ENCODE data around the gene BABAM2. TPM values are rescaled to one million over a fixed set of nuclear protein-coding genes. Genes with fewer than 3 reads are reported as not detected.

BABAM2 gene
- total RNA-seq, 4 donors from 2014 or later: 35.0 to 70.5 (median 51.5) TPM

DNA sequence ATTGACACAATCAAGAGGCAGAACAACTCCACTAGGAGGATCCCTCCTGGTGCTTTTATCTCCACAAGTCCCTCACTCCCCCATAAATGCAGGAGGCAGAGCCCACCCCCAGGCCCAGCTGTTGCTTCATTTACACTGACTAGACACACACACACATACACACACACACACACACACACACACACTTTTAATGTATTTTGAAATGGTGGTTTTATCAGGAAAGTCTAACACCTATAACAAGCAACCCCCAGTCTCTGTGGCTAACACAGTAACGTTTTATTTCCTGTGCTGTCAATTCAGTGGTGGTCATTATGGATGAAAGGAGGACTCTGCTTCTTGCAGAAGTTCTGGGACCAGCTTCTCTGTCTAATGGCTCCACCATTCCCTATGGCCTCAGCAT, 376.8 kb downstream of the BABAM2 start:
- no peaks in the 10 kb centered on the region for H3K9me3 ChIP-seq
- H3K36me3 ChIP-seq: no peaks in the 10 kb centered on the region
- no peak for TF ChIP-seq POLR2A (IDR thresholded peaks at IDR 0.05)
- TF ChIP-seq, protein P1, sequence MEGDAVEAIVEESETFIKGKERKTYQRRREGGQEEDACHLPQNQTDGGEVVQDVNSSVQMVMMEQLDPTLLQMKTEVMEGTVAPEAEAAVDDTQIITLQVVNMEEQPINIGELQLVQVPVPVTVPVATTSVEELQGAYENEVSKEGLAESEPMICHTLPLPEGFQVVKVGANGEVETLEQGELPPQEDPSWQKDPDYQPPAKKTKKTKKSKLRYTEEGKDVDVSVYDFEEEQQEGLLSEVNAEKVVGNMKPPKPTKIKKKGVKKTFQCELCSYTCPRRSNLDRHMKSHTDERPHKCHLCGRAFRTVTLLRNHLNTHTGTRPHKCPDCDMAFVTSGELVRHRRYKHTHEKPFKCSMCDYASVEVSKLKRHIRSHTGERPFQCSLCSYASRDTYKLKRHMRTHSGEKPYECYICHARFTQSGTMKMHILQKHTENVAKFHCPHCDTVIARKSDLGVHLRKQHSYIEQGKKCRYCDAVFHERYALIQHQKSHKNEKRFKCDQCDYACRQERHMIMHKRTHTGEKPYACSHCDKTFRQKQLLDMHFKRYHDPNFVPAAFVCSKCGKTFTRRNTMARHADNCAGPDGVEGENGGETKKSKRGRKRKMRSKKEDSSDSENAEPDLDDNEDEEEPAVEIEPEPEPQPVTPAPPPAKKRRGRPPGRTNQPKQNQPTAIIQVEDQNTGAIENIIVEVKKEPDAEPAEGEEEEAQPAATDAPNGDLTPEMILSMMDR (IDR thresholded peaks at IDR 0.05): no peak
- peaks cover 0 to 28% (median 2%) of the 10 kb centered on the region in 4 donors for H3K4me1 ChIP-seq
- H3K27ac ChIP-seq: no peak overlapping the region
- no peaks in the 10 kb centered on the region for H3K27me3 ChIP-seq
- no peak for DNase-seq
- no peak overlapping the region for H3K4me3 ChIP-seq

DNA sequence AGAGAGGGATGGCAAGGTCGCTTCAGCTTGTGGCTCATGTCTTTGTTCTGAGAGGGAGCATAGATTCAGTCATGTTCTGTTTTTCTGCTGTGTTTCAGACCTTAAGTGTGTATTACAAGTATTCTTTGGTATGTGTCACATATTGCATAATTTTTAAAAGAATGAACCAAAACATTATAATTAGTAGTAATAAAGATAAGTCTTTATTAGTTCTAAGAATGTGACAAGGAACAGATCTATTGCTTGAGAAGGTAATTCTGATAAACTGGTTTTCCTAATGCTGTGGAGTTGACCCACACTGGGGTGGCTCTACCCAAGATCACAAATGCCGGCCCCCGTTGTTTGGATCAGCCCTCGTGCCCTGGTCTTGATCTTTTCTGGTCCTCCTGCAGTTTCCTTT, 377.9 kb downstream of the BABAM2 start:
- no peaks in the 10 kb centered on the region for H3K27me3 ChIP-seq
- H3K9me3 ChIP-seq: no peaks in the 10 kb centered on the region
- no peak for DNase-seq
- peak overlapping the region in 3 of 4 donors; percentile 48 to 82 (median 74) for H3K27ac ChIP-seq
- H3K36me3 ChIP-seq: no peaks in the 10 kb centered on the region
- TF ChIP-seq POLR2A (IDR thresholded peaks at IDR 0.05): peak in 1 of 2 donors; percentile 20
- TF ChIP-seq, protein P1 (IDR thresholded peaks at IDR 0.05): no peak
- H3K4me3 ChIP-seq: no peak overlapping the region
- peaks cover 0 to 28% (median 2%) of the 10 kb centered on the region in 4 donors for H3K4me1 ChIP-seq

DNA sequence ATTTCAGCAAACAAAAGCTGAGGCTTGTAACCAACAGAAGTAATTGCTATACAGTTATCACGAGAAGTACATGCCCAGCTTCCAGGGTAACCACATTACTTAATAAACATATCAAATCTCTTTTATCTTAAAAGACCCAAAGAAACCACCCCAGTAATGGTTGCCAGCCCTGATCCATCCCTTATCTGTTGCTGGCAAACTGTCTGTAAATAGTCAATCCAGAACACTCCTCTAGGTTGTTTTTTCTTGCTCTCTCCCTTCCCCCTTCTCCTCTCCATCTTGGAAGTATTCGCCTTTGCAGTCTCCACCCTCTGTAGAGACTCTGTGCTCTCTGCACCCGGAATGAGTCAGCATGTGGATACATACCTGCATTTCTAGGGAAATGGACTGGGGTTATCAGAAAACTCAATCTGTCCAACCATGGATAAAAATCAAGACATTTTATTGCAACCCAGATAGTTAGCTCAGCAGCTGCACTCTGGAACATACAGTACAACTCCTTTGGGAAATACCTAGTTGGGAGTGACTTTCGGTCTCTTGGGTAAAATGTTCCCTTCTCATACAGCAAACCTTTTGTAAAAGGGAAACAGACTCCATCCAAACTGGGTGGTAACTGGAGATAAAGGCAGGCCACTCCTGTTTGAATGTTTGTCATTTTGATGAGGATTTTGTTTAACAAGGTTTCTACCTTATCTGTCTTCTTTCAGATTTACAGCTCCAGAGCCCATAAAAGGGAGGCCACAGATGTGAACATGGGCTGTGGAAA, 378.7 kb downstream of the BABAM2 start:
- H3K27ac ChIP-seq: peak overlapping the region in 3 of 4 donors; percentile 48 to 82 (median 74)
- H3K4me1 ChIP-seq: peaks cover 0 to 31% (median 2%) of the 10 kb centered on the region in 4 donors

DNA sequence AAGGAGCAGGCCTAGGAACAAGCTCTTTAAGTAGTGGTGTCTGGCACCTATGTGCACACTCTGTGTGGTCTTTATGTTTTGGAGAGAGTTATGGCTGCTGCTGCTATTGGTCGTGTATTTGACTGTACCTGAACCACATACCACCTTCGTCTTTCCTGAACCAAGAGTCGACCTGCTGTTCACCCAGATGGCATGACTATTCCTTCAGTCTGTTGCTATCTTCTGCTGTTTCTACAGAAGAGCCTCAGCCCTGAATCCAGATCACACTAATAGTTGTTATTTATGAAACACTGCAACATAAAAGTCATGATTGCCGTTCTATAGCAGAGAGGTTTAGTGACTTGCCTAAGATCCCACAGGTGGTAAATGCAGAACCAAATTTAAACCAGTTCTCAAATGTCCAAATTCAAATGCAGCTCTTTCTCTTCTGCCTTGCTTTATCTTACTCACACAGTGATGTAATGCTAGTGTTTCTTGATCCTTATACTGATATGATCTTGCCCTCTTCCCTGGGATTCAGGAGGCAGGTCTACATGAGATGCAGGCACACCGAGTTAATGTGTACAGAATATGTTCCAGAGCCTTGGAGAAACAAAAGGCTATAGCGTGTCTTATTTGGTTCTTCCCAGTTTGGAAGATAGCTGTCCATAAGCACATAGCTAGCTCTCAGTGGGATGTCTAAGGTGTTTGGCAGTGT, 380.1 kb downstream of the BABAM2 start:
- Histone ChIP-seq H3K4me3 (no peak overlapping the region), H3K9me3 (no peaks in the 10 kb centered on the region), H3K27me3 (no peaks in the 10 kb centered on the region), H3K36me3 (no peaks in the 10 kb centered on the region), H3K27ac (peak overlapping the region in 3 of 4 donors; percentile 6 to 82 (median 74)), H3K4me1 (peaks cover 0 to 45% (median 6%) of the 10 kb centered on the region in 4 donors)
- TF ChIP-seq, protein P1 (IDR thresholded peaks at IDR 0.05): no peak
- TF ChIP-seq POLR2A (IDR thresholded peaks at IDR 0.05): no peak
- DNase-seq: no peak

More for the DNA sequence above, 378.7 kb downstream of the BABAM2 start:
- Histone ChIP-seq H3K4me3 (no peak overlapping the region), H3K9me3 (no peaks in the 10 kb centered on the region), H3K27me3 (no peaks in the 10 kb centered on the region), H3K36me3 (no peaks in the 10 kb centered on the region)
- peak in 1 of 3 donors; percentile 78 for DNase-seq
- no peak for TF ChIP-seq POLR2A (IDR thresholded peaks at IDR 0.05)
- TF ChIP-seq, protein P1 (IDR thresholded peaks at IDR 0.05): peak in 1 of 6 experiments; percentile 13

DNA sequence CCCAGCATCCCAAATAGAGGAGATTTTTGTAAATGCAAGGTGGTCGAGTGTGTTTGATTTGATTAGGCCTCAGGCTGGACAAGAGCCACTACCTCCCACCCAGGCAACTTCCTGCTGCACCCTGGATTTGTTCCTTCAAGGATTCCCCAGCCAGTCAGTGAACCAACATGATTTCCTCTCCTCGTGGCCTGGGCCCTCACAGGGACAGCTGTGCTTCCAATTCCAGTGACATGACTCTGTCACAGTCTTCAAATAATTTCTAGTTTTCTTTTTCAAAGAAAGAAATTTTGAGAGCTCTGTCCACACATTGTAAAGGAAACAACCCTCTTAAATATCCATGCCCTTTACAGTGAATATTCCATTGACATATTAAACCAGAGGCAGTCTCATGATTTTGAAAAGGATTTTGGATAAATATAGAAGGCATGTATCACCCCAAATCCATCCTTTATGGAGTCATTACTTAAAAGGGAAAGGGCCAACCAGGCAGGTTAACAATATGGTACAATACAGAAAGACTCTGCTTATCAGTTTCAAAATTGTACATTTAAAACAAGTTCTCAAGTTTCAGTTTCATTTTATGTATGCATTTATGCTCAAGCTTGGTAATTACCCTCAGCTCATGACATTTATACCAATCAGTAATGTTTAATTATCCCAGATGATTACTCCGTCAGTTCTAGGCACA, 380.8 kb downstream of the BABAM2 start:
- Histone ChIP-seq H3K9me3 (no peaks in the 10 kb centered on the region), H3K4me1 (peaks cover 0 to 46% (median 6%) of the 10 kb centered on the region in 4 donors), H3K4me3 (no peak overlapping the region), H3K36me3 (no peaks in the 10 kb centered on the region), H3K27ac (peak overlapping the region in 2 of 4 donors; percentile 74 to 82), H3K27me3 (no peaks in the 10 kb centered on the region)
- DNase-seq: no peak
- TF ChIP-seq POLR2A (IDR thresholded peaks at IDR 0.05): no peak
- TF ChIP-seq, protein P1 (IDR thresholded peaks at IDR 0.05): no peak

All from Peyer's patch (tissue), 4 donors.